ENCODE results near the gene FAM234A.

The FAM234A gene

DNA sequence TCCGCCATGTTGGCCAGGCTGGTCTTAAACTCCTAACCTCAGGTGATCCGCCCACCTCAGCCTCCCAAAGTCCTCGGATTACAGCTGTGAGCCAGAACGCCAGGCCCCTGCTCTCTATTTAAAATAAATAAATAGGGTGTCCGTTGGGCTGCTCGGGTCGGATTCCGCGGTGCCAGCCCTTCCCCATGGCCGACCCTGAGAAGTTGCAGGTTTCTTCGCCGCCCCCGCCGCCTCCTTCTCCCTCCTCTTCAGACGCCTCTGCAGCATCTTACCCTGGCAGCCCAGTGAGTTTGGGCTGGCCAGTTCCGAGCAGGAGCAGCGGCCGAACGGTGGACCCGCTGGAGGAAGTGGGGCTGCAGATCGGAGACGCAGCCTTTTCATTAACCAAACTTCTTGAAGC lies 3.7 kb upstream of the FAM234A start:
- ChIA-PET POLR2A (interaction anchor here (1.5 kb wide), 1 partner anchor 9 kb away, joined by 4 read pairs; no protein-coding TSS in a partner anchor), CTCF (no interaction called here)
- no peak for TF ChIP-seq ZNF384 (IDR thresholded peaks at IDR 0.05)
- TF ChIP-seq LEF1 (IDR thresholded peaks at IDR 0.05; ENCODE audit: borderline replicate concordance), result no peak
- TF ChIP-seq NFRKB (IDR thresholded peaks at IDR 0.05), result no peak
- no peak for TF ChIP-seq TARDBP (IDR thresholded peaks at IDR 0.05)
- no peak for TF ChIP-seq ELF4 (IDR thresholded peaks at IDR 0.05)
- TF ChIP-seq SP1 (IDR thresholded peaks at IDR 0.05), result no peak
- TF ChIP-seq HDGF (IDR thresholded peaks at IDR 0.05; ENCODE audit: borderline replicate concordance), result no peak
- no peak for TF ChIP-seq BHLHE40 (IDR thresholded peaks at IDR 0.05; ENCODE audit: borderline replicate concordance)
- TF ChIP-seq FOXK2 (IDR thresholded peaks at IDR 0.05), result no peak
- no peak for TF ChIP-seq ARNT (IDR thresholded peaks at IDR 0.05)
- TF ChIP-seq CTBP1 (IDR thresholded peaks at IDR 0.05; ENCODE audit: borderline replicate concordance), result no peak
- no peak for TF ChIP-seq SUZ12 (IDR thresholded peaks at IDR 0.05)
- TF ChIP-seq FOXA1 (IDR thresholded peaks at IDR 0.05), result no peak
- TF ChIP-seq, protein P1, sequence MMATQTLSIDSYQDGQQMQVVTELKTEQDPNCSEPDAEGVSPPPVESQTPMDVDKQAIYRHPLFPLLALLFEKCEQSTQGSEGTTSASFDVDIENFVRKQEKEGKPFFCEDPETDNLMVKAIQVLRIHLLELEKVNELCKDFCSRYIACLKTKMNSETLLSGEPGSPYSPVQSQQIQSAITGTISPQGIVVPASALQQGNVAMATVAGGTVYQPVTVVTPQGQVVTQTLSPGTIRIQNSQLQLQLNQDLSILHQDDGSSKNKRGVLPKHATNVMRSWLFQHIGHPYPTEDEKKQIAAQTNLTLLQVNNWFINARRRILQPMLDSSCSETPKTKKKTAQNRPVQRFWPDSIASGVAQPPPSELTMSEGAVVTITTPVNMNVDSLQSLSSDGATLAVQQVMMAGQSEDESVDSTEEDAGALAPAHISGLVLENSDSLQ (IDR thresholded peaks at IDR 0.05), result no peak
- TF ChIP-seq L3MBTL2 (conservative IDR thresholded peaks at IDR 0.05), result no peak
- no peak for TF ChIP-seq FOXM1 (IDR thresholded peaks at IDR 0.05; ENCODE audit: borderline replicate concordance)
- DNase-seq (ENCODE audit: extremely low spot score), result no peak

DNA sequence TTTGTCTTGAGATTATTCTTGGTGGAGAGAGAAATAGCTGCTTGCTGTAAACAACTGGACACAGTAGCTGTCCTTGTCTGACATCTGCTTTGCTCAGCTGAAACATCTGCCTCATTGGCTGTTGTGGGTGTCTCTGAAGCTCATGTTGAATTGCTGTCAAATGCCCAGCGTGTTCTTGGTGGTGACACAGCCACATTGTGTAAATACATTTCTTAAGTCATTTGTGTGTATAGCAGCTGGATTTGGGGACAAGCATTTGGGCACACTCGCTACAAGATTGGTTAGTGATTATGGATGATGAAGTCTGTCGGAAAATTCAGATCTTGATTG lies 5.3 kb downstream of the FAM234A start:
- DNase-seq (ENCODE audit: extremely low spot score), result no peak
- TF ChIP-seq CTBP1 (IDR thresholded peaks at IDR 0.05; ENCODE audit: borderline replicate concordance) (no peak), SP1 (IDR thresholded peaks at IDR 0.05) (no peak), ZNF384 (IDR thresholded peaks at IDR 0.05) (no peak), ELF4 (IDR thresholded peaks at IDR 0.05) (no peak), HDGF (IDR thresholded peaks at IDR 0.05; ENCODE audit: borderline replicate concordance) (no peak), TARDBP (IDR thresholded peaks at IDR 0.05) (no peak), NFRKB (IDR thresholded peaks at IDR 0.05) (no peak), FOXA1 (IDR thresholded peaks at IDR 0.05) (no peak), SUZ12 (IDR thresholded peaks at IDR 0.05) (no peak), LEF1 (IDR thresholded peaks at IDR 0.05; ENCODE audit: borderline replicate concordance) (no peak)
- TF ChIP-seq, protein P1 (IDR thresholded peaks at IDR 0.05), result no peak
- CTCF ChIA-PET, result no interaction called here
- POLR2A ChIA-PET, result interaction anchor here (1.6 kb wide), 1 partner anchor 10 kb away, joined by 4 read pairs; no protein-coding TSS in a partner anchor

DNA sequence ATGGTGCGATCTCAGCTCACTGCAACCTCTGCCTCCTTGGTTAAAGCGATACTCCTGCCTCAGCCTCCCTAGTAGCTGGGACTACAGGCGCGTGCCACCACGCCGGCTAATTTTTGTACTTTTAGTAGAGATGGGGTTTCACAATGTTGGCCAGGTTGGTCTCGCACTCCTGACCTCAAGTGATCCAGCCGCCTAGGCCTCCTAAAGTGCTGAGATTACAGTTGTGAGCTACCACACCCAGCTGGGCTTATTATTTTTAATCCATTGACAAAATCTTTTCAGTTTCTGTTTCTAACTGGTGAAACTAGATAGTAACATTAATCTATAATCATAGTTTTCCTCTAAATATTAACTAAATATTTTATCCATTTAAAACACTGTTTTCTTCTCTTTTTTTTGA lies 5.9 kb downstream of the FAM234A start:
- POLR2A ChIA-PET, result interaction anchor here (1.6 kb wide), 1 partner anchor 10 kb away, joined by 4 read pairs; no protein-coding TSS in a partner anchor
- TF ChIP-seq CTBP1 (IDR thresholded peaks at IDR 0.05; ENCODE audit: borderline replicate concordance) (no peak), TARDBP (IDR thresholded peaks at IDR 0.05) (no peak), LEF1 (IDR thresholded peaks at IDR 0.05; ENCODE audit: borderline replicate concordance) (no peak), BHLHE40 (IDR thresholded peaks at IDR 0.05; ENCODE audit: borderline replicate concordance) (no peak)
- no peak for DNase-seq (ENCODE audit: extremely low spot score)
- CTCF ChIA-PET, result no interaction called here

DNA sequence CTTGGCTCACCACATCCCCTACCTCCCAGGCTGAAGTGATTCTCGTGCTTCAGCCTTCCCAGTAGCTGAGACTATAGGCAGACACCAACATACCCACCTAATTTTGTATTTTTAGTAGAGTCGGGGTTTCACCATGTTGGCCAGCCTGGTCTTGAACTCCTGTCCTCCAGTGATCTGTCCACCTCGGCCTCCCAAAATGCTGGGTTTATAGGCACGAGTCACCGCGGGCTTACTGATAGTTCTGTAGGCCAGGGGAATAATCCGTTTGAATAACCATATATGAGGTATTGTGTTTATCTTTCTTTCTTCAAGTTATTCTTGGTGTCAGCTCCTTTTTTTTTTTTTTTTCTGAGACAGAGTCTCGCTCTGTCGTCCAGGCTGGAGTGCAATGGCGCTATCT lies 7.7 kb downstream of the FAM234A start:
- CTCF ChIA-PET, result no interaction called here
- POLR2A ChIA-PET, result no interaction called here
- DNase-seq (ENCODE audit: extremely low spot score), result no peak
- TF ChIP-seq ELF4 (IDR thresholded peaks at IDR 0.05) (no peak), L3MBTL2 (conservative IDR thresholded peaks at IDR 0.05) (no peak), FOXM1 (IDR thresholded peaks at IDR 0.05; ENCODE audit: borderline replicate concordance) (no peak), TARDBP (IDR thresholded peaks at IDR 0.05) (no peak), FOXA1 (IDR thresholded peaks at IDR 0.05) (no peak), ARNT (IDR thresholded peaks at IDR 0.05) (no peak), FOXK2 (IDR thresholded peaks at IDR 0.05) (no peak), HDGF (IDR thresholded peaks at IDR 0.05; ENCODE audit: borderline replicate concordance) (no peak), LEF1 (IDR thresholded peaks at IDR 0.05; ENCODE audit: borderline replicate concordance) (no peak), SP1 (IDR thresholded peaks at IDR 0.05) (no peak), NFRKB (IDR thresholded peaks at IDR 0.05) (no peak)
- TF ChIP-seq, protein P1 (IDR thresholded peaks at IDR 0.05), result no peak

DNA sequence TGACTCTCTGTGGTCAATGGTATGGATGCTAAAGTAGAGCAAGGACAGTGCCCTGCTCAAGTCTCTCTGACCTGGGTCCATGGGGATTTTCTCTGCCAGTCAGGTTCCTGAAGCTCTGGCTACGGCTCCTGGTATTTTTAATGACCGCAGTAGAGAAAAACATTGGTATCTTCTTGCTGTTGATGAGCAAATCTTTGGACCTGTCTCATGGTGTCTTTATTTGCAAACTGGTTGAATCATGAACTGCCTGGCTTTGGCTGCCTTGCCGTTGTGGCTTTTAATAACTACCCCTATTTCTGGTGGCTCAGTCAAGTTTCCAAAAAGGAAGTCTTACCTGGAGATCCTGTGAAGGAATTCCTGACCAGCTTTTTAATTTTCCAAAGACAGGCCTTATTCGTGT lies 8.7 kb downstream of the FAM234A start:
- POLR2A ChIA-PET, result no interaction called here
- TF ChIP-seq LEF1 (IDR thresholded peaks at IDR 0.05; ENCODE audit: borderline replicate concordance), result no peak
- TF ChIP-seq SP1 (IDR thresholded peaks at IDR 0.05), result no peak
- no peak for TF ChIP-seq L3MBTL2 (conservative IDR thresholded peaks at IDR 0.05)
- CTCF ChIA-PET, result no interaction called here
- no peak for DNase-seq (ENCODE audit: extremely low spot score)

DNA sequence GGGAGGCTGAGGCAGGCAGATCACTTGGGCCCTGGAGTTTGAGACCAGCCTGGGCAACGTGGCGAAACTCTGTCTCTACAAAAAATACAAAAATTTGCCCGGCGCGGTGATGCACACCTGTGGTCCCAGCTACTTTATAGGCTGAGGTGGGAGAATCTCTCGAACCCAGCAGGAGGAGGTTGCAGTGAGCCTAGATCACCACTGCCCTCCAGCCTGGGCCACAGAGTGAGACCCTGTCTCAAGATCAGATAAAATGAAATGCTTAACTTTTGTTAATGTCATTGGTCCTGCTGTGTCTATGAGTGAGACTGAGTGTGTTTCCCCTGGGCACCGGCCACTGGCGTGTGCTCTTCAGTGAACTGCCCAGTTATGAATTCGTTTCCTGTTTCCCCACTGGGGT lies 10.5 kb downstream of the FAM234A start:
- DNase-seq (ENCODE audit: extremely low spot score), result no peak
- TF ChIP-seq CTBP1 (IDR thresholded peaks at IDR 0.05; ENCODE audit: borderline replicate concordance) (no peak), SP1 (IDR thresholded peaks at IDR 0.05) (no peak), HDGF (IDR thresholded peaks at IDR 0.05; ENCODE audit: borderline replicate concordance) (no peak), TARDBP (IDR thresholded peaks at IDR 0.05) (no peak), SUZ12 (IDR thresholded peaks at IDR 0.05) (no peak), BHLHE40 (IDR thresholded peaks at IDR 0.05; ENCODE audit: borderline replicate concordance) (no peak), LEF1 (IDR thresholded peaks at IDR 0.05; ENCODE audit: borderline replicate concordance) (no peak), ELF4 (IDR thresholded peaks at IDR 0.05) (no peak), L3MBTL2 (conservative IDR thresholded peaks at IDR 0.05) (no peak)
- TF ChIP-seq, protein P1 (IDR thresholded peaks at IDR 0.05), result no peak
- CTCF ChIA-PET, result no interaction called here

More for the DNA sequence above, 10.5 kb downstream of the FAM234A start:
- POLR2A ChIA-PET, result interaction anchor here (0.7 kb wide), 1 partner anchor 10 kb away, joined by 4 read pairs; the partner anchor contains the start of gene FAM234A
